Mesenchymal stem cell (in vitro differentiated cells and primary cell): ENCODE results near the gene CRABP2.

ENCODE experiments used
- DNase-seq: peaks from one replicate; pipeline ENCODE4 v3.0.0-alpha.2; 2013
- H2AFZ ChIP-seq: one replicate; pipeline ENCODE4 v1.6.1; 2013; ENCODE audit warnings: low read depth, mild to moderate bottlenecking, control low read depth, inconsistent platforms, low read length, moderate library complexity
- H2AK5ac ChIP-seq: 2 replicates; pipeline ENCODE4 v1.6.1; 2013; ENCODE audit warnings: low read length, moderate library complexity, mild to moderate bottlenecking, inconsistent platforms; ENCODE audit not compliant: severe bottlenecking
- H2BK120ac ChIP-seq: one replicate; pipeline ENCODE4 v1.6.1; 2013; ENCODE audit warnings: low read depth, mild to moderate bottlenecking, inconsistent platforms, low read length, moderate library complexity
- H2BK12ac ChIP-seq, 2 experiments: one replicate each; pipeline ENCODE4 v1.6.1; 2013; ENCODE audit warnings: inconsistent platforms in 2 of 2, low read length in 2 of 2, mild to moderate bottlenecking in 2 of 2, moderate library complexity in 2 of 2, control low read depth in 1 of 2
- H2BK15ac ChIP-seq: one replicate; pipeline ENCODE4 v1.6.1; 2013; ENCODE audit warnings: mild to moderate bottlenecking, low read depth, inconsistent platforms; ENCODE audit not compliant: poor library complexity, severe bottlenecking
- H2BK5ac ChIP-seq: 2 replicates; pipeline ENCODE4 v1.6.1; 2013; ENCODE audit warnings: low read depth, mild to moderate bottlenecking, low read length, control low read depth, inconsistent platforms; ENCODE audit not compliant: poor library complexity, severe bottlenecking
- H3K14ac ChIP-seq, 2 experiments: one replicate each; pipeline ENCODE4 v1.6.1; 2013; ENCODE audit warnings: inconsistent platforms in 2 of 2, low read length in 2 of 2, control low read depth in 1 of 2, mild to moderate bottlenecking in 1 of 2, moderate library complexity in 1 of 2
- H3K18ac ChIP-seq, 2 experiments: one replicate each; pipeline ENCODE4 v1.6.1; 2013; ENCODE audit warnings: inconsistent platforms in 2 of 2, low read length in 2 of 2, control low read depth in 1 of 2, low read depth in 1 of 2, mild to moderate bottlenecking in 1 of 2
- H3K23ac ChIP-seq, 2 experiments: one replicate each; pipeline ENCODE4 v1.6.1; 2013; ENCODE audit warnings: inconsistent platforms in 2 of 2, low read length in 2 of 2, mild to moderate bottlenecking in 2 of 2, moderate library complexity in 2 of 2, control low read depth in 1 of 2
- H3K27ac ChIP-seq: 2 replicates; pipeline ENCODE4 v1.5.1; 2013; ENCODE audit warnings: mild to moderate bottlenecking, moderate library complexity, low read length, control low read depth, inconsistent platforms; ENCODE audit not compliant: poor library complexity, severe bottlenecking
- H3K27me3 ChIP-seq, 2 experiments: 2 replicates each; pipeline versions ENCODE4 v1.6.1 to v1.7.0; 2013; ENCODE audit warnings: low read length in 2 of 2, mild to moderate bottlenecking in 2 of 2, moderate library complexity in 2 of 2, control low read depth in 1 of 2, inconsistent platforms in 1 of 2; ENCODE audit not compliant: control insufficient read depth in 1 of 2, insufficient read depth in 1 of 2
- H3K36me3 ChIP-seq, 2 experiments: 2 replicates each; pipeline versions ENCODE4 v1.6.1 to v1.7.0; 2013; ENCODE audit warnings: low read length in 2 of 2, control low read depth in 1 of 2, inconsistent platforms in 1 of 2, low read depth in 1 of 2, mild to moderate bottlenecking in 1 of 2; ENCODE audit not compliant: insufficient read depth in 2 of 2, control insufficient read depth in 1 of 2
- H3K4ac ChIP-seq, 2 experiments: one replicate each; pipeline ENCODE4 v1.6.1; 2013; ENCODE audit warnings: inconsistent platforms in 2 of 2, low read length in 2 of 2, mild to moderate bottlenecking in 2 of 2, moderate library complexity in 2 of 2, control low read depth in 1 of 2, low read depth in 1 of 2
- H3K4me1 ChIP-seq: 2 replicates; pipeline ENCODE4 v1.6.1; 2013; ENCODE audit warnings: low read depth, low read length, control low read depth; ENCODE audit not compliant: control insufficient read depth, insufficient read depth
- H3K4me2 ChIP-seq: 2 replicates; pipeline ENCODE4 v1.6.1; 2013; ENCODE audit warnings: low read length, mild to moderate bottlenecking, inconsistent platforms; ENCODE audit not compliant: poor library complexity, severe bottlenecking
- H3K4me3 ChIP-seq, 2 experiments: 2 replicates each; pipeline versions ENCODE4 v1.5.1 to v1.7.0; 2013; ENCODE audit warnings: low read length in 2 of 2, mild to moderate bottlenecking in 2 of 2, control low read depth in 1 of 2, low read depth in 1 of 2; ENCODE audit not compliant: insufficient read depth in 1 of 2
- H3K79me1 ChIP-seq: replicated peaks from 2 replicates; pipeline ENCODE4 v1.6.1; 2013; ENCODE audit warnings: mild to moderate bottlenecking, control low read depth, low read length, inconsistent platforms; ENCODE audit not compliant: poor library complexity, severe bottlenecking
- H3K9ac ChIP-seq: 2 replicates; pipeline ENCODE4 v1.7.0; 2013; ENCODE audit warnings: mild to moderate bottlenecking, low read length, moderate library complexity
- H3K9me3 ChIP-seq: 2 replicates; pipeline ENCODE4 v1.7.0; 2013; ENCODE audit warnings: mild to moderate bottlenecking, low read length; ENCODE audit not compliant: control insufficient read depth
- H4K8ac ChIP-seq: one replicate; pipeline ENCODE4 v1.6.1; 2013; ENCODE audit warnings: inconsistent platforms, mild to moderate bottlenecking, low read length, moderate library complexity
- H4K91ac ChIP-seq: one replicate; pipeline ENCODE4 v1.6.1; 2013; ENCODE audit warnings: mild to moderate bottlenecking, low read length, inconsistent platforms
- WGBS: methylation state at CpG from one replicate; pipeline ENCODE4 v1.1.7; 2013; ENCODE audit warnings: mixed read lengths; 5-methylcytosine and 5-hydroxymethylcytosine counted together

The CRABP2 gene

GRCh38 chr1:156717351-156717750, 12.0 kb upstream of the CRABP2 start:
- H3K79me1 ChIP-seq: peaks cover 5% of the 10 kb centered on the region
- H3K9ac ChIP-seq: no peak overlapping the region
- H4K91ac ChIP-seq: no peak overlapping the region
- no peak overlapping the region for H3K27ac ChIP-seq
- no peak overlapping the region for H2AK5ac ChIP-seq
- H2BK12ac ChIP-seq: no peak overlapping the region
- no peak overlapping the region for H3K4me3 ChIP-seq
- H3K4me2 ChIP-seq: no peak overlapping the region
- H2AFZ ChIP-seq: no peak overlapping the region
- no peaks in the 10 kb centered on the region for H3K4me1 ChIP-seq
- H3K9me3 ChIP-seq: no peaks in the 10 kb centered on the region
- no peaks in the 10 kb centered on the region for H3K27me3 ChIP-seq
- DNase-seq: no peak
- H2BK5ac ChIP-seq: no peak overlapping the region
- H3K4ac ChIP-seq: no peak overlapping the region
- no peak overlapping the region for H3K14ac ChIP-seq
- 95% methylated on average over 3 of the region's 4 CpGs for WGBS
- no peak overlapping the region for H2BK15ac ChIP-seq
- H3K23ac ChIP-seq: no peak overlapping the region
- no peak overlapping the region for H4K8ac ChIP-seq
- no peak overlapping the region for H3K18ac ChIP-seq
- peaks cover 14 to 34% of the 10 kb centered on the region in 2 experiments for H3K36me3 ChIP-seq
- H2BK120ac ChIP-seq: no peak overlapping the region

- no peak overlapping the region for H3K18ac ChIP-seq
- H3K27ac ChIP-seq: no peak overlapping the region
- no peak overlapping the region for H2AFZ ChIP-seq
- no peak overlapping the region for H2BK15ac ChIP-seq
- H2AK5ac ChIP-seq: no peak overlapping the region
- H3K9me3 ChIP-seq: no peaks in the 10 kb centered on the region
- no peak overlapping the region for H2BK5ac ChIP-seq
- no peak overlapping the region for H3K4me2 ChIP-seq
- no peaks in the 10 kb centered on the region for H3K27me3 ChIP-seq
- H3K4me1 ChIP-seq: peaks cover 8% of the 10 kb centered on the region
- no peak overlapping the region for H3K9ac ChIP-seq
- peaks cover 6 to 16% of the 10 kb centered on the region in 2 experiments for H3K36me3 ChIP-seq
- no peak overlapping the region for H4K91ac ChIP-seq
- DNase-seq: no peak
- no peak overlapping the region for H3K14ac ChIP-seq
- WGBS: 85% methylated on average over 3 of the region's 3 CpGs
- no peak overlapping the region for H3K23ac ChIP-seq
- H3K4ac ChIP-seq: no peak overlapping the region
- H4K8ac ChIP-seq: no peak overlapping the region
- H3K4me3 ChIP-seq: no peak overlapping the region
- no peak overlapping the region for H2BK12ac ChIP-seq
- peaks cover 3% of the 10 kb centered on the region for H3K79me1 ChIP-seq
- H2BK120ac ChIP-seq: no peak overlapping the region
Measured at GRCh38 chr1:156714830-156715229, 9.4 kb upstream of the CRABP2 start.

- H3K27me3 ChIP-seq: no peaks in the 10 kb centered on the region
- H4K91ac ChIP-seq: no peak overlapping the region
- peak overlapping the region in 1 of 2 experiments; percentile 33 for H3K4me3 ChIP-seq
- H3K14ac ChIP-seq: no peak overlapping the region
- no peak overlapping the region for H3K4ac ChIP-seq
- peaks cover 3% of the 10 kb centered on the region for H3K79me1 ChIP-seq
- no peaks in the 10 kb centered on the region for H3K9me3 ChIP-seq
- peaks cover 20% of the 10 kb centered on the region for H3K4me1 ChIP-seq
- H3K27ac ChIP-seq: no peak overlapping the region
- no peak overlapping the region for H2BK5ac ChIP-seq
- H4K8ac ChIP-seq: no peak overlapping the region
- H3K23ac ChIP-seq: peak overlapping the region in 1 of 2 experiments; percentile 94
- H2BK120ac ChIP-seq: no peak overlapping the region
- H3K36me3 ChIP-seq: peaks cover 0 to 9% of the 10 kb centered on the region in 2 experiments
- no peak overlapping the region for H2AFZ ChIP-seq
- H3K4me2 ChIP-seq: no peak overlapping the region
- no peak overlapping the region for H2BK15ac ChIP-seq
- H2BK12ac ChIP-seq: peak overlapping the region in 1 of 2 experiments; percentile 57
- no peak overlapping the region for H2AK5ac ChIP-seq
- no peak overlapping the region for H3K18ac ChIP-seq
- no peak overlapping the region for H3K9ac ChIP-seq
- 24% methylated on average over 3 of the region's 3 CpGs for WGBS
- no peak for DNase-seq
Measured at GRCh38 chr1:156712626-156713025, 7.2 kb upstream of the CRABP2 start.

- Histone ChIP-seq H4K8ac (no peak overlapping the region), H3K27me3 (no peaks in the 10 kb centered on the region), H2BK12ac (peak overlapping the region in 1 of 2 experiments; percentile 76), H3K36me3 (peaks cover 0 to 9% of the 10 kb centered on the region in 2 experiments), H3K27ac (no peak overlapping the region), H2BK15ac (no peak overlapping the region), H3K4me2 (no peak overlapping the region), H3K18ac (peak overlapping the region in 1 of 2 experiments; percentile 52), H2AK5ac (no peak overlapping the region), H4K91ac (no peak overlapping the region), H3K4me3 (no peak overlapping the region), H2AFZ (no peak overlapping the region), H3K79me1 (no peaks in the 10 kb centered on the region), H3K23ac (peak overlapping the region in 1 of 2 experiments; percentile 5), H2BK5ac (no peak overlapping the region), H3K4me1 (peaks cover 34% of the 10 kb centered on the region), H3K4ac (no peak overlapping the region), H3K9me3 (no peaks in the 10 kb centered on the region), H3K14ac (no peak overlapping the region), H3K9ac (no peak overlapping the region), H2BK120ac (peak overlapping the region; percentile 6)
- DNase-seq: no peak
- WGBS: 20% methylated on average over 7 of the region's 9 CpGs
Measured at GRCh38 chr1:156711011-156711817, 5.8 kb upstream of the CRABP2 start.
